GM21528 (cell line): Measurements from ENCODE around the gene PVALB.
"Not testable (repeated sequence)": the region's sequence is repeated elsewhere in the genome, so short reads cannot be mapped to it uniquely, and the experiment has no call there.

Source experiments
- ATAC-seq: cut with Tn5 transposase; IDR thresholded peaks from one replicate; pipeline ENCODE4 v1.9.1; 2021; ENCODE audit warnings: mild to moderate bottlenecking, moderate library complexity; ENCODE audit not compliant: unreplicated experiment, low FRiP score

PVALB gene

GRCh38 chr22:36759481-36760159 is 57.2 kb downstream of the PVALB start:
- no peak for ATAC-seq

- no peak for ATAC-seq
These were observed 58.0 kb downstream of the PVALB start for GRCh38 chr22:36758792-36759271.

GRCh38 chr22:36757668-36758211 is 59.1 kb downstream of the PVALB start:
- no peak for ATAC-seq

- ATAC-seq = no peak
These were observed 59.8 kb downstream of the PVALB start for GRCh38 chr22:36756746-36757655.

- no peak for ATAC-seq
These were observed 60.8 kb downstream of the PVALB start for GRCh38 chr22:36756031-36756430.

- ATAC-seq = no peak
These were observed 61.5 kb downstream of the PVALB start for GRCh38 chr22:36755316-36755715.

- ATAC-seq = not testable (repeated sequence)
These were observed 62.0 kb downstream of the PVALB start for GRCh38 chr22:36754881-36755280.

GRCh38 chr22:36753916-36754315 is 62.9 kb downstream of the PVALB start:
- ATAC-seq = no peak

GRCh38 chr22:36753120-36753802 is 63.6 kb downstream of the PVALB start:
- no peak for ATAC-seq
